Endodermal cell (in vitro differentiated cells): ENCODE data around the gene EFNA5. TPM values are rescaled to one million over a fixed set of nuclear protein-coding genes. Genes with fewer than 3 reads are reported as not detected.

Experiments used
- DNase-seq: peaks from one replicate; pipeline ENCODE4 v3.0.0-alpha.2; 2017
- H3K27ac ChIP-seq: 2 replicates; pipeline ENCODE4 v1.5.1; 2013; ENCODE audit warnings: mild to moderate bottlenecking, low read depth, low read length, moderate library complexity
- H3K27me3 ChIP-seq: 2 replicates; pipeline ENCODE4 v1.6.1; 2013; ENCODE audit warnings: mild to moderate bottlenecking, low read length, moderate library complexity; ENCODE audit not compliant: insufficient read depth, control insufficient read depth, poor library complexity, severe bottlenecking
- H3K36me3 ChIP-seq: 2 replicates; pipeline ENCODE4 v1.7.0; 2013; ENCODE audit warnings: mild to moderate bottlenecking, low read length, moderate library complexity; ENCODE audit not compliant: control insufficient read depth, insufficient read depth
- H3K4me1 ChIP-seq: one replicate; pipeline ENCODE4 v1.7.0; 2013; ENCODE audit warnings: low read length; ENCODE audit not compliant: control insufficient read depth, insufficient read depth
- H3K4me3 ChIP-seq: 2 replicates; pipeline ENCODE4 v1.5.1; 2013; ENCODE audit warnings: mild to moderate bottlenecking, low read length, moderate library complexity
- H3K9ac ChIP-seq: 2 replicates; pipeline ENCODE4 v1.6.1; 2013; ENCODE audit warnings: mild to moderate bottlenecking, low read length, moderate library complexity; ENCODE audit not compliant: poor library complexity, severe bottlenecking; ENCODE audit errors: extremely low read depth
- H3K9me3 ChIP-seq: 2 replicates; pipeline ENCODE4 v1.6.1; 2013; ENCODE audit warnings: mild to moderate bottlenecking, low read length, moderate library complexity; ENCODE audit not compliant: control insufficient read depth
- H3K27ac Mint-ChIP-seq: 2 replicates; pipeline ENCODE4 v1.8.0; 2020; ENCODE audit warnings: mixed read lengths
- H3K27me3 Mint-ChIP-seq: 2 replicates; pipeline ENCODE4 v1.8.0; 2021; ENCODE audit warnings: mild to moderate bottlenecking, mixed read lengths; ENCODE audit not compliant: insufficient read depth
- H3K36me3 Mint-ChIP-seq: 2 replicates; pipeline ENCODE4 v1.8.0; 2020; ENCODE audit warnings: low read depth, mixed read lengths
- H3K4me1 Mint-ChIP-seq: 2 replicates; pipeline ENCODE4 v1.8.0; 2020; ENCODE audit warnings: mixed read lengths
- H3K4me3 Mint-ChIP-seq: 2 replicates; pipeline ENCODE4 v1.8.0; 2020; ENCODE audit warnings: mild to moderate bottlenecking, moderate library complexity, mixed read lengths
- H3K9me3 Mint-ChIP-seq: 2 replicates; pipeline ENCODE4 v1.8.0; 2020; ENCODE audit warnings: mild to moderate bottlenecking, mixed read lengths
- CTCF ChIP-seq: fragments of 200-600 bp; sonication (generic); conservative IDR thresholded peaks from 2 replicates; pipeline ENCODE4 v1.5.0; 2021; ENCODE audit warnings: antibody characterized with exemption, mild to moderate bottlenecking
- WGBS, 2 experiments: methylation state at CpG; one replicate each; pipeline versions ENCODE4 v1.1.5 to v1.1.7; 2013; ENCODE audit warnings: missing lambda C conversion rate in 2 of 2, mixed read lengths in 1 of 2; ENCODE audit not compliant: insufficient coverage in 1 of 2, insufficient read length in 1 of 2; 5-methylcytosine and 5-hydroxymethylcytosine counted together
- total RNA-seq, 2 donors: library from RNA; stranded (reverse); fragmentation: NEBNext Ultra II Directional in 1 of 2; extraction: Animal tissue kit (Norgen Biotek cat#: 25700) in 1 of 2; gene quantifications; 2 replicates in 1 of 2; 3 replicates in 1 of 2; pipeline ENCODE4 v1.2.1, GENCODE V29; 2021

EFNA5 gene
- total RNA-seq, 2 donors from 2014 or later = 53.3 to 63.1 TPM

DNA sequence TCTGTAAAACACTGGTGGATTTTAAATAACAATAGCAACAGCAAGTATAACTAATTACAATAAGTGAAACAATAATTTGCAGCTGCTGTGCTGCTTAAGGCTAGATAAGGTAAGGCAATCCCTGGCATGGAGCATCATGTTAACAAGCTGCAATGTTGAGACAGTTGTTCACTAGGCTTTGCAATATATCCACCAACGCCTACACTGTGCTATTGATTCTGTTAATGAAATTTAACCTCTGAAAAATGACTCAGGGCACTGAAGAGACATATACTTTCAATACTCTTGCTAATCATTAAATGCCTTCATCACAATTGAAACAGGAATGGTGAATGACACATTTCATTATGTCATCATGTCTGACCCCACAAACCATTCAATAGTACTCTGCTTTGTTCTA, 255.0 kb downstream of the EFNA5 start:
- no peak overlapping the region for H3K27ac Mint-ChIP-seq
- no peaks in the 10 kb centered on the region for H3K4me1 Mint-ChIP-seq
- H3K9me3 Mint-ChIP-seq = no peaks in the 10 kb centered on the region
- Histone ChIP-seq H3K4me1 (no peaks in the 10 kb centered on the region), H3K27me3 (no peaks in the 10 kb centered on the region), H3K36me3 (peaks cover 21% of the 10 kb centered on the region), H3K27ac (no peak overlapping the region), H3K4me3 (no peak overlapping the region), H3K9me3 (no peaks in the 10 kb centered on the region), H3K9ac (no peak overlapping the region)
- DNase-seq = no peak
- no peak overlapping the region for H3K4me3 Mint-ChIP-seq
- no peak for TF ChIP-seq CTCF
- no peaks in the 10 kb centered on the region for H3K27me3 Mint-ChIP-seq
- 94% methylated on average over 1 of the region's 1 CpG; no CpG with 5 or more reads in 1 of the 2 experiments for WGBS, 2 experiments
- H3K36me3 Mint-ChIP-seq = peaks cover 3% of the 10 kb centered on the region

- Histone ChIP-seq H3K9me3 (no peaks in the 10 kb centered on the region), H3K36me3 (peaks cover 18% of the 10 kb centered on the region), H3K27me3 (no peaks in the 10 kb centered on the region), H3K4me3 (no peak overlapping the region), H3K9ac (no peak overlapping the region), H3K27ac (no peak overlapping the region), H3K4me1 (no peaks in the 10 kb centered on the region)
- WGBS, 2 experiments = no CpG with 5 or more reads among the region's 2 CpGs
- Mint-ChIP-seq H3K4me1 (no peaks in the 10 kb centered on the region), H3K36me3 (peaks cover 7% of the 10 kb centered on the region), H3K4me3 (no peak overlapping the region), H3K9me3 (no peaks in the 10 kb centered on the region), H3K27ac (no peak overlapping the region), H3K27me3 (no peaks in the 10 kb centered on the region)
- TF ChIP-seq CTCF = no peak
- DNase-seq = no peak
Observed at GRCh38 chr5:107414802-107415201, 255.9 kb downstream of the EFNA5 start.

- WGBS, 2 experiments = 93 to 100% methylated on average over 1 of the region's 1 CpG
- Mint-ChIP-seq H3K27me3 (no peaks in the 10 kb centered on the region), H3K9me3 (no peaks in the 10 kb centered on the region), H3K4me3 (no peak overlapping the region), H3K27ac (no peak overlapping the region), H3K4me1 (no peaks in the 10 kb centered on the region), H3K36me3 (peaks cover 10% of the 10 kb centered on the region)
- Histone ChIP-seq H3K4me1 (no peaks in the 10 kb centered on the region), H3K4me3 (no peak overlapping the region), H3K27me3 (no peaks in the 10 kb centered on the region), H3K27ac (no peak overlapping the region), H3K9me3 (no peaks in the 10 kb centered on the region), H3K36me3 (peaks cover 28% of the 10 kb centered on the region), H3K9ac (no peak overlapping the region)
- TF ChIP-seq CTCF = no peak
- no peak for DNase-seq
Observed at GRCh38 chr5:107413754-107414153, 257.0 kb downstream of the EFNA5 start.
